Measurements from ENCODE around the gene KCNH8. TPM values are rescaled to one million over a fixed set of nuclear protein-coding genes. Genes with fewer than 3 reads are reported as not detected.

The KCNH8 gene
- total and polyA plus RNA-seq, 2 of the 4 experiments (the other 2 are of a cell fraction): not detected

GRCh38 chr3:19248767-19249166 is 100.5 kb downstream of the KCNH8 start:
- CTCF ChIA-PET: no interaction called here
- peaks cover 2% of the 10 kb centered on the region; the same call in 1 of the 2 replicates for H3K9me3 ChIP-seq (ENCODE audit: control insufficient read depth, insufficient read depth, low read length)
- no peak overlapping the region for H3K14ac ChIP-seq (replicated peaks; ENCODE audit: low read depth, low read length)
- no peaks in the 10 kb centered on the region for H3K27me3 ChIP-seq (ENCODE audit: control insufficient read depth, insufficient read depth, low read length)
- DNase-seq (no peak), ATAC-seq (ENCODE audit: low read depth) (no peak)
- POLR2A ChIA-PET (ENCODE audit: unreplicated experiment): no interaction called here
- no peak overlapping the region for H3K4ac ChIP-seq (ENCODE audit: low read depth, low read length)
- H2BK5ac ChIP-seq (ENCODE audit: low read depth, low read length, poor library complexity, severe bottlenecking): no peak overlapping the region
- no TSS peak for BruUV-seq (replicated peaks)
- WGBS, 2 experiments (ENCODE audit: extremely low coverage in 2 of 2, insufficient read length in 1 of 2): no CpG with 5 or more reads among the region's 1 CpG
- no peak overlapping the region for H3K9ac ChIP-seq (ENCODE audit: low read depth, low read length)
- no peak for TF ChIP-seq BHLHE40 (IDR thresholded peaks at IDR 0.05; ENCODE audit: low read depth, low read length)
- no peak for TF ChIP-seq CTCF (conservative IDR thresholded peaks at IDR 0.05; ENCODE audit: low read depth, low read length)
- no peak for TF ChIP-seq RFX5 (IDR thresholded peaks at IDR 0.05; ENCODE audit: low read depth, low read length)
- TF ChIP-seq MXI1 (IDR thresholded peaks at IDR 0.05; ENCODE audit: borderline replicate concordance, low read depth, low read length): no peak
- H4K5ac ChIP-seq (ENCODE audit: low read depth, low read length): no peak overlapping the region
- no peaks in the 10 kb centered on the region for H3K4me1 ChIP-seq (ENCODE audit: control insufficient read depth, insufficient read depth, low read length)
- intact Hi-C loops (cut with micrococcal nuclease) (no loop called here), in situ Hi-C loops (cut with MboI; ENCODE audit: low sequenced_read_pairs) (no loop called here), dilution Hi-C loops (cut with HindIII; ENCODE audit: low sequenced_read_pairs, unreplicated experiment) (no loop called here)
- H2BK15ac ChIP-seq (ENCODE audit: low read depth, low read length): no peak overlapping the region
- no peaks in the 10 kb centered on the region for H4K20me1 ChIP-seq (ENCODE audit: insufficient read depth, low read length)
- H3K56ac ChIP-seq (ENCODE audit: extremely low read depth, insufficient read depth, low read length): no peak overlapping the region
- no peak overlapping the region for H2AK9ac ChIP-seq (replicated peaks; ENCODE audit: low read depth, low read length, poor library complexity)
- no peak overlapping the region for H4K91ac ChIP-seq (ENCODE audit: insufficient read depth, low read depth, low read length)
- H3K36me3 ChIP-seq (ENCODE audit: control insufficient read depth, insufficient read depth, low read length): no peaks in the 10 kb centered on the region
- H3K27ac ChIP-seq (ENCODE audit: insufficient read depth, low read length): no peak overlapping the region
- H3K18ac ChIP-seq (ENCODE audit: low read depth, low read length): no peak overlapping the region
- no peak overlapping the region for H2AK5ac ChIP-seq (ENCODE audit: low read depth, low read length)
- H3K23ac ChIP-seq (ENCODE audit: low read depth, low read length): no peak overlapping the region
- no peaks in the 10 kb centered on the region for H3K79me1 ChIP-seq (ENCODE audit: low read depth in 1 of 2, low read length in 2 of 2)
- H3K4me3 ChIP-seq (ENCODE audit: insufficient read depth, low read depth, low read length): no peak overlapping the region
- H3K4me2 ChIP-seq (ENCODE audit: low read depth, low read length): no peak overlapping the region
- no peak overlapping the region for H2BK20ac ChIP-seq (ENCODE audit: low read depth, low read length)
- no peak overlapping the region for H4K8ac ChIP-seq (ENCODE audit: low read depth in 2 of 2, low read length in 2 of 2)
- no peak overlapping the region for H2BK120ac ChIP-seq (ENCODE audit: low read depth, low read length)
- H2AFZ ChIP-seq (replicated peaks; ENCODE audit: low read length, poor library complexity): no peak overlapping the region
- no peaks in the 10 kb centered on the region for H3K9me1 ChIP-seq (ENCODE audit: insufficient read depth, low read length)
